Mesendoderm (in vitro differentiated cells): ENCODE measurements around the gene C1QB. TPM values are rescaled to one million over a fixed set of nuclear protein-coding genes. Genes with fewer than 3 reads are reported as not detected.

Experiments
- DNase-seq: peaks from one replicate; pipeline ENCODE4 v3.0.0; 2013
- H2AK5ac ChIP-seq: 2 replicates; pipeline ENCODE4 v1.6.1; 2013; ENCODE audit warnings: low read length, inconsistent platforms
- H2BK120ac ChIP-seq: 2 replicates; pipeline ENCODE4 v1.6.1; 2013; ENCODE audit warnings: low read depth, mild to moderate bottlenecking, low read length, moderate library complexity, mixed read lengths
- H2BK15ac ChIP-seq: replicated peaks from 2 replicates; pipeline ENCODE4 v1.6.1; 2013; ENCODE audit warnings: low read depth, mild to moderate bottlenecking, moderate library complexity
- H2BK5ac ChIP-seq: 2 replicates; pipeline ENCODE4 v1.6.1; 2013; ENCODE audit warnings: low read length, inconsistent platforms
- H3K18ac ChIP-seq: 2 replicates; pipeline ENCODE4 v1.6.1; 2013; ENCODE audit warnings: mild to moderate bottlenecking, low read length, mixed read lengths
- H3K23ac ChIP-seq: one replicate; pipeline ENCODE4 v1.6.1; 2013; ENCODE audit warnings: low read length
- H3K27ac ChIP-seq: 2 replicates; pipeline ENCODE4 v1.5.1; 2013; ENCODE audit warnings: low read depth, mild to moderate bottlenecking, inconsistent platforms, low read length, moderate library complexity
- H3K27me3 ChIP-seq: 2 replicates; pipeline ENCODE4 v1.6.1; 2013; ENCODE audit warnings: low read length, control low read depth, mild to moderate bottlenecking, inconsistent platforms; ENCODE audit not compliant: insufficient read depth, poor library complexity
- H3K36me3 ChIP-seq: 2 replicates; pipeline ENCODE4 v1.6.1; 2013; ENCODE audit warnings: low read length, inconsistent platforms; ENCODE audit not compliant: control insufficient read depth, insufficient read depth
- H3K4ac ChIP-seq: one replicate; pipeline ENCODE4 v1.6.1; 2013; ENCODE audit warnings: low read depth, mild to moderate bottlenecking, low read length, moderate library complexity
- H3K4me1 ChIP-seq: 2 replicates; pipeline ENCODE4 v1.6.1; 2013; ENCODE audit warnings: low read depth, low read length, inconsistent platforms; ENCODE audit not compliant: control insufficient read depth
- H3K4me2 ChIP-seq: 2 replicates; pipeline ENCODE4 v1.6.1; 2013; ENCODE audit warnings: low read length
- H3K4me3 ChIP-seq: 2 replicates; pipeline ENCODE4 v1.5.1; 2013; ENCODE audit warnings: mild to moderate bottlenecking, low read length
- H3K56ac ChIP-seq: one replicate; pipeline ENCODE4 v1.6.1; 2013; ENCODE audit warnings: low read length
- H3K79me1 ChIP-seq: 2 replicates; pipeline ENCODE4 v1.6.1; 2013; ENCODE audit warnings: low read length, inconsistent platforms
- H3K79me2 ChIP-seq: 2 replicates; pipeline ENCODE4 v1.6.1; 2013; ENCODE audit warnings: mild to moderate bottlenecking, low read length; ENCODE audit not compliant: control insufficient read depth, insufficient read depth
- H3K9ac ChIP-seq: 2 replicates; pipeline ENCODE4 v1.6.1; 2013; ENCODE audit warnings: low read length, inconsistent platforms
- H4K5ac ChIP-seq: one replicate; pipeline ENCODE4 v1.6.1; 2013; ENCODE audit warnings: low read length
- H4K8ac ChIP-seq: one replicate; pipeline ENCODE4 v1.6.1; 2013; ENCODE audit warnings: low read depth, mild to moderate bottlenecking, control low read depth, low read length, moderate library complexity
- WGBS: extraction: QIAGEN DNeasy Blood & Tissue Kit; methylation state at CpG from one replicate; pipeline ENCODE4 v1.1.7; 2013; ENCODE audit warnings: low lambda C conversion rate, missing lambda C conversion rate; ENCODE audit not compliant: insufficient coverage; ENCODE audit errors: extremely low coverage; 5-methylcytosine and 5-hydroxymethylcytosine counted together
- polyA plus RNA-seq, 2 experiments: library from polyadenylated mRNA; stranded (reverse); fragments of 200-250 nt; gene quantifications; one replicate each; pipeline ENCODE4 v1.2.3, GENCODE V29; 2013

Gene C1QB
- polyA plus RNA-seq (2013, experiment 1 of 2): not detected
- polyA plus RNA-seq (2013, experiment 2 of 2): not detected

GRCh38 chr1:22652881-22653316, at the start of gene C1QB:
TSS of gene C1QB (plus strand) at chr1:22653236. CDS start at chr1:22659463, 6,227 bp downstream.
- H3K9ac ChIP-seq: no peak within 1 kb of the TSS
- H3K4me3 ChIP-seq: no peak within 1 kb of the TSS
- no peaks in the 10 kb centered on the region for H3K27me3 ChIP-seq
- H3K79me1 ChIP-seq: no peaks in the 10 kb centered on the region
- no peak within 1 kb of the TSS for H2BK15ac ChIP-seq
- H3K27ac ChIP-seq: no peak within 1 kb of the TSS
- H3K18ac ChIP-seq: no peak within 1 kb of the TSS
- no peak within 1 kb of the TSS for H4K8ac ChIP-seq
- WGBS: no CpG with 5 or more reads among the region's 13 CpGs
- H3K4ac ChIP-seq: no peak within 1 kb of the TSS
- H2AK5ac ChIP-seq: no peak within 1 kb of the TSS
- H3K79me2 ChIP-seq: no peaks in the 10 kb centered on the region
- H3K36me3 ChIP-seq: no peaks in the 10 kb centered on the region
- H2BK5ac ChIP-seq: no peak within 1 kb of the TSS
- DNase-seq: no peak
- no peak within 1 kb of the TSS for H3K4me2 ChIP-seq
- no peak within 1 kb of the TSS for H2BK120ac ChIP-seq
- no peaks in the 10 kb centered on the region for H3K4me1 ChIP-seq
- H3K56ac ChIP-seq: no peak within 1 kb of the TSS
- no peak within 1 kb of the TSS for H4K5ac ChIP-seq
- no peak within 1 kb of the TSS for H3K23ac ChIP-seq

GRCh38 chr1:22606161-22606560, 46.9 kb upstream of the C1QB start:
- H4K5ac ChIP-seq: no peak overlapping the region
- H3K18ac ChIP-seq: no peak overlapping the region
- H3K23ac ChIP-seq: no peak overlapping the region
- DNase-seq: no peak
- H3K4me3 ChIP-seq: no peak overlapping the region
- H3K79me2 ChIP-seq: no peaks in the 10 kb centered on the region
- H3K9ac ChIP-seq: no peak overlapping the region
- H2BK15ac ChIP-seq: no peak overlapping the region
- no peak overlapping the region for H3K4me2 ChIP-seq
- no peak overlapping the region for H3K27ac ChIP-seq
- no CpG with 5 or more reads among the region's 4 CpGs for WGBS
- H3K4ac ChIP-seq: no peak overlapping the region
- H3K36me3 ChIP-seq: no peaks in the 10 kb centered on the region
- no peaks in the 10 kb centered on the region for H3K4me1 ChIP-seq
- H4K8ac ChIP-seq: no peak overlapping the region
- H3K79me1 ChIP-seq: no peaks in the 10 kb centered on the region
- no peak overlapping the region for H3K56ac ChIP-seq
- no peak overlapping the region for H2BK5ac ChIP-seq
- H2AK5ac ChIP-seq: no peak overlapping the region
- H3K27me3 ChIP-seq: no peaks in the 10 kb centered on the region
- no peak overlapping the region for H2BK120ac ChIP-seq

GRCh38 chr1:22607154-22607553, 45.9 kb upstream of the C1QB start:
- H3K27me3 ChIP-seq: no peaks in the 10 kb centered on the region
- DNase-seq: no peak
- no peak overlapping the region for H2AK5ac ChIP-seq

GRCh38 chr1:22608361-22608760, 44.7 kb upstream of the C1QB start:
- Histone ChIP-seq H2AK5ac (no peak overlapping the region), H2BK120ac (no peak overlapping the region), H3K18ac (no peak overlapping the region), H3K27me3 (no peaks in the 10 kb centered on the region), H2BK5ac (no peak overlapping the region), H4K8ac (no peak overlapping the region), H4K5ac (no peak overlapping the region), H3K23ac (no peak overlapping the region), H3K4me3 (no peak overlapping the region), H2BK15ac (no peak overlapping the region), H3K4me1 (no peaks in the 10 kb centered on the region), H3K36me3 (no peaks in the 10 kb centered on the region), H3K79me2 (no peaks in the 10 kb centered on the region), H3K9ac (no peak overlapping the region), H3K4me2 (no peak overlapping the region), H3K56ac (no peak overlapping the region), H3K79me1 (no peaks in the 10 kb centered on the region), H3K27ac (no peak overlapping the region), H3K4ac (no peak overlapping the region)
- no CpG with 5 or more reads among the region's 3 CpGs for WGBS
- DNase-seq: no peak

More at GRCh38 chr1:22607154-22607553, 45.9 kb upstream of the C1QB start:
- Histone ChIP-seq H4K5ac (no peak overlapping the region), H3K23ac (no peak overlapping the region), H3K4me3 (no peak overlapping the region), H3K4ac (no peak overlapping the region), H2BK120ac (no peak overlapping the region), H3K18ac (no peak overlapping the region), H3K56ac (no peak overlapping the region), H3K79me2 (no peaks in the 10 kb centered on the region), H4K8ac (no peak overlapping the region), H3K9ac (no peak overlapping the region), H3K27ac (no peak overlapping the region), H3K4me1 (no peaks in the 10 kb centered on the region), H2BK15ac (no peak overlapping the region), H2BK5ac (no peak overlapping the region), H3K36me3 (no peaks in the 10 kb centered on the region), H3K4me2 (no peak overlapping the region), H3K79me1 (no peaks in the 10 kb centered on the region)
- WGBS: no CpG with 5 or more reads among the region's 10 CpGs

GRCh38 chr1:22609291-22609690, 43.7 kb upstream of the C1QB start:
- WGBS: no CpG with 5 or more reads among the region's 6 CpGs
- H3K4me3 ChIP-seq: no peak overlapping the region
- no peak overlapping the region for H3K27ac ChIP-seq
- H2BK120ac ChIP-seq: no peak overlapping the region
- H3K56ac ChIP-seq: no peak overlapping the region
- H3K79me1 ChIP-seq: no peaks in the 10 kb centered on the region
- no peak overlapping the region for H3K18ac ChIP-seq
- H2BK15ac ChIP-seq: no peak overlapping the region
- H3K4me1 ChIP-seq: no peaks in the 10 kb centered on the region
- H3K4ac ChIP-seq: no peak overlapping the region
- H4K8ac ChIP-seq: no peak overlapping the region
- H2AK5ac ChIP-seq: no peak overlapping the region
- H3K9ac ChIP-seq: no peak overlapping the region
- DNase-seq: no peak
- no peak overlapping the region for H2BK5ac ChIP-seq
- no peak overlapping the region for H3K23ac ChIP-seq
- no peak overlapping the region for H4K5ac ChIP-seq
- no peaks in the 10 kb centered on the region for H3K79me2 ChIP-seq
- no peak overlapping the region for H3K4me2 ChIP-seq
- no peaks in the 10 kb centered on the region for H3K27me3 ChIP-seq
- H3K36me3 ChIP-seq: no peaks in the 10 kb centered on the region

GRCh38 chr1:22611530-22611947, 41.5 kb upstream of the C1QB start:
- H2AK5ac ChIP-seq: no peak overlapping the region
- no peak overlapping the region for H3K23ac ChIP-seq
- no peaks in the 10 kb centered on the region for H3K36me3 ChIP-seq
- no peak overlapping the region for H2BK5ac ChIP-seq
- H3K4ac ChIP-seq: no peak overlapping the region
- no peak overlapping the region for H2BK15ac ChIP-seq
- peak; percentile 90 for DNase-seq
- H3K27me3 ChIP-seq: no peaks in the 10 kb centered on the region
- H3K4me1 ChIP-seq: no peaks in the 10 kb centered on the region
- no peak overlapping the region for H2BK120ac ChIP-seq
- no peak overlapping the region for H4K5ac ChIP-seq
- no peak overlapping the region for H3K9ac ChIP-seq
- H3K18ac ChIP-seq: no peak overlapping the region
- H4K8ac ChIP-seq: no peak overlapping the region
- H3K27ac ChIP-seq: no peak overlapping the region
- H3K79me2 ChIP-seq: no peaks in the 10 kb centered on the region
- H3K79me1 ChIP-seq: no peaks in the 10 kb centered on the region
- WGBS: no CpG with 5 or more reads among the region's 7 CpGs
- no peak overlapping the region for H3K56ac ChIP-seq
- no peak overlapping the region for H3K4me2 ChIP-seq
- no peak overlapping the region for H3K4me3 ChIP-seq
